Subcutaneous abdominal adipose tissue (tissue), 5 donors: ENCODE data around the gene PLAC8.
"Not testable (repeated sequence)": the region's sequence is repeated elsewhere in the genome, so short reads cannot be mapped to it uniquely, and the experiment has no call there.

Source experiments
- H3K27ac ChIP-seq: one replicate; pipeline ENCODE4 v1.7.0; 2013; ENCODE audit warnings: low read depth, mild to moderate bottlenecking, inconsistent platforms, low read length, moderate library complexity
- H3K27me3 ChIP-seq, 5 donors: one replicate each; pipeline ENCODE4 v1.7.0; 2013; ENCODE audit warnings: low read length in 5 of 5, inconsistent platforms in 1 of 5; ENCODE audit not compliant: control insufficient read depth in 5 of 5, insufficient read depth in 4 of 5
- H3K36me3 ChIP-seq, 5 donors: one replicate each; pipeline ENCODE4 v1.7.0; 2013; ENCODE audit warnings: low read length in 5 of 5; ENCODE audit not compliant: control insufficient read depth in 5 of 5, insufficient read depth in 5 of 5
- H3K4me1 ChIP-seq, 5 donors: one replicate each; pipeline ENCODE4 v1.7.0; 2013; ENCODE audit warnings: low read length in 5 of 5, mild to moderate bottlenecking in 3 of 5, moderate library complexity in 1 of 5; ENCODE audit not compliant: control insufficient read depth in 5 of 5, insufficient read depth in 5 of 5
- H3K4me3 ChIP-seq, 5 donors: one replicate each; pipeline ENCODE4 v1.7.0; 2013; ENCODE audit warnings: low read length in 5 of 5, low read depth in 1 of 5
- H3K9ac ChIP-seq, 5 donors: one replicate each; pipeline ENCODE4 v1.7.0; 2013; ENCODE audit warnings: low read length in 5 of 5, mild to moderate bottlenecking in 4 of 5, moderate library complexity in 3 of 5
- H3K9me3 ChIP-seq, 5 donors: one replicate each; pipeline ENCODE4 v1.7.0; 2013; ENCODE audit warnings: low read length in 5 of 5; ENCODE audit not compliant: control insufficient read depth in 5 of 5
- donor health status: healthy.
- donor health status: healthy.
- donor health status: healthy.
- donor health status: healthy.
- donor health status: healthy.

The PLAC8 gene

GRCh38 chr4:83112678-83113428, 1.7 kb downstream of the PLAC8 start:
- Histone ChIP-seq H3K36me3 (no peaks in the 10 kb centered on the region), H3K9ac (no peak overlapping the region), H3K4me3 (no peak overlapping the region), H3K27ac (no peak overlapping the region), H3K9me3 (no peaks in the 10 kb centered on the region), H3K4me1 (peaks cover 0 to 15% (median 6%) of the 10 kb centered on the region in 5 donors), H3K27me3 (no peaks in the 10 kb centered on the region)

- Histone ChIP-seq H3K9me3 (no peaks in the 10 kb centered on the region), H3K36me3 (no peaks in the 10 kb centered on the region), H3K4me3 (no peak overlapping the region), H3K9ac (no peak overlapping the region), H3K27ac (no peak overlapping the region), H3K4me1 (peaks cover 0 to 15% (median 6%) of the 10 kb centered on the region in 5 donors), H3K27me3 (no peaks in the 10 kb centered on the region)
Measured at GRCh38 chr4:83112231-83112630, 2.3 kb downstream of the PLAC8 start.

GRCh38 chr4:83111751-83112141, 2.8 kb downstream of the PLAC8 start:
- H3K4me3 ChIP-seq, H3K9me3 ChIP-seq, H3K27me3 ChIP-seq, H3K27ac ChIP-seq, H3K9ac ChIP-seq, H3K36me3 ChIP-seq: not testable (repeated sequence)
- H3K4me1 ChIP-seq: peaks cover 0 to 15% (median 6%) of the 10 kb centered on the region in 5 donors

GRCh38 chr4:83110970-83111750, 3.4 kb downstream of the PLAC8 start:
- Histone ChIP-seq H3K9me3 (no peaks in the 10 kb centered on the region), H3K36me3 (no peaks in the 10 kb centered on the region), H3K4me3 (no peak overlapping the region), H3K27ac (no peak overlapping the region), H3K27me3 (no peaks in the 10 kb centered on the region), H3K9ac (no peak overlapping the region), H3K4me1 (peaks cover 0 to 15% (median 6%) of the 10 kb centered on the region in 5 donors)

- H3K9me3 ChIP-seq: no peaks in the 10 kb centered on the region
- H3K27ac ChIP-seq: no peak overlapping the region
- no peaks in the 10 kb centered on the region for H3K27me3 ChIP-seq
- peak overlapping the region; percentile 20 to 76 (median 60) for H3K9ac ChIP-seq
- H3K36me3 ChIP-seq: no peaks in the 10 kb centered on the region
- peak overlapping the region; percentile 71 to 87 (median 74) for H3K4me3 ChIP-seq
- peaks cover 0 to 15% (median 6%) of the 10 kb centered on the region in 5 donors for H3K4me1 ChIP-seq
Measured at GRCh38 chr4:83110223-83110945, 4.1 kb downstream of the PLAC8 start.

GRCh38 chr4:83109480-83110222, 4.9 kb downstream of the PLAC8 start:
- peaks cover 0 to 15% (median 6%) of the 10 kb centered on the region in 5 donors for H3K4me1 ChIP-seq
- H3K36me3 ChIP-seq: no peaks in the 10 kb centered on the region
- peak overlapping the region; percentile 20 to 76 (median 60) for H3K9ac ChIP-seq
- H3K9me3 ChIP-seq: no peaks in the 10 kb centered on the region
- no peak overlapping the region for H3K27ac ChIP-seq
- H3K4me3 ChIP-seq: peak overlapping the region; percentile 71 to 87 (median 74)
- H3K27me3 ChIP-seq: no peaks in the 10 kb centered on the region

- Histone ChIP-seq H3K9me3 (no peaks in the 10 kb centered on the region), H3K9ac (no peak overlapping the region), H3K36me3 (no peaks in the 10 kb centered on the region), H3K4me3 (no peak overlapping the region), H3K27me3 (no peaks in the 10 kb centered on the region), H3K27ac (no peak overlapping the region), H3K4me1 (peaks cover 0 to 15% (median 6%) of the 10 kb centered on the region in 5 donors)
Measured at GRCh38 chr4:83108101-83108861, 6.2 kb downstream of the PLAC8 start.

GRCh38 chr4:83107631-83108030, 6.9 kb downstream of the PLAC8 start:
- Histone ChIP-seq H3K27ac (no peak overlapping the region), H3K9me3 (no peaks in the 10 kb centered on the region), H3K9ac (no peak overlapping the region), H3K27me3 (no peaks in the 10 kb centered on the region), H3K4me1 (peaks cover 0 to 15% (median 6%) of the 10 kb centered on the region in 5 donors), H3K36me3 (no peaks in the 10 kb centered on the region), H3K4me3 (no peak overlapping the region)

GRCh38 chr4:83104991-83105390, 9.5 kb downstream of the PLAC8 start:
- Histone ChIP-seq H3K9ac (no peak overlapping the region), H3K36me3 (no peaks in the 10 kb centered on the region), H3K27ac (no peak overlapping the region), H3K27me3 (no peaks in the 10 kb centered on the region), H3K4me3 (no peak overlapping the region), H3K4me1 (peaks cover 0 to 8% (median 4%) of the 10 kb centered on the region in 5 donors), H3K9me3 (no peaks in the 10 kb centered on the region)
